HG03060 (cell line): ENCODE measurements around the gene IER5.

ENCODE experiments used
- ATAC-seq: cut with Tn5 transposase; IDR thresholded peaks from one replicate; pipeline ENCODE4 v1.9.1; 2021; ENCODE audit warnings: low read depth, moderate number of reproducible peaks; ENCODE audit not compliant: unreplicated experiment

IER5 gene

GRCh38 chr1:181131255-181131941 lies 42.9 kb downstream of the IER5 start:
- ATAC-seq, result no peak

GRCh38 chr1:181133441-181133951 lies 45.0 kb downstream of the IER5 start:
- ATAC-seq, result no peak

GRCh38 chr1:181133969-181134418 lies 45.5 kb downstream of the IER5 start:
- no peak for ATAC-seq

- peak; percentile 30 for ATAC-seq
Measured at GRCh38 chr1:181134543-181135436, 46.3 kb downstream of the IER5 start.

- no peak for ATAC-seq
Measured at GRCh38 chr1:181135437-181135731, 46.9 kb downstream of the IER5 start.

- ATAC-seq, result no peak
Measured at GRCh38 chr1:181135815-181136737, 47.6 kb downstream of the IER5 start.

- no peak for ATAC-seq
Measured at GRCh38 chr1:181136738-181137122, 48.2 kb downstream of the IER5 start.

- ATAC-seq, result no peak
Measured at GRCh38 chr1:181137217-181137743, 48.8 kb downstream of the IER5 start.

- no peak for ATAC-seq
Measured at GRCh38 chr1:181139631-181140061, 51.1 kb downstream of the IER5 start.

- ATAC-seq, result no peak
Measured at GRCh38 chr1:181140398-181140797, 51.9 kb downstream of the IER5 start.

GRCh38 chr1:181140891-181141290 lies 52.4 kb downstream of the IER5 start:
- no peak for ATAC-seq

- no peak for ATAC-seq
Measured at GRCh38 chr1:181141431-181141910, 53.0 kb downstream of the IER5 start.
